GM12872 (cell line): Measurements from ENCODE around the gene SLC16A9.

Source experiments
- CTCF ChIP-seq: IDR thresholded peaks from 3 replicates; pipeline ENCODE4 v1.5.1; 2011; ENCODE audit warnings: low read depth, mild to moderate bottlenecking, low read length, moderate library complexity; ENCODE audit not compliant: insufficient read depth

Gene SLC16A9

DNA sequence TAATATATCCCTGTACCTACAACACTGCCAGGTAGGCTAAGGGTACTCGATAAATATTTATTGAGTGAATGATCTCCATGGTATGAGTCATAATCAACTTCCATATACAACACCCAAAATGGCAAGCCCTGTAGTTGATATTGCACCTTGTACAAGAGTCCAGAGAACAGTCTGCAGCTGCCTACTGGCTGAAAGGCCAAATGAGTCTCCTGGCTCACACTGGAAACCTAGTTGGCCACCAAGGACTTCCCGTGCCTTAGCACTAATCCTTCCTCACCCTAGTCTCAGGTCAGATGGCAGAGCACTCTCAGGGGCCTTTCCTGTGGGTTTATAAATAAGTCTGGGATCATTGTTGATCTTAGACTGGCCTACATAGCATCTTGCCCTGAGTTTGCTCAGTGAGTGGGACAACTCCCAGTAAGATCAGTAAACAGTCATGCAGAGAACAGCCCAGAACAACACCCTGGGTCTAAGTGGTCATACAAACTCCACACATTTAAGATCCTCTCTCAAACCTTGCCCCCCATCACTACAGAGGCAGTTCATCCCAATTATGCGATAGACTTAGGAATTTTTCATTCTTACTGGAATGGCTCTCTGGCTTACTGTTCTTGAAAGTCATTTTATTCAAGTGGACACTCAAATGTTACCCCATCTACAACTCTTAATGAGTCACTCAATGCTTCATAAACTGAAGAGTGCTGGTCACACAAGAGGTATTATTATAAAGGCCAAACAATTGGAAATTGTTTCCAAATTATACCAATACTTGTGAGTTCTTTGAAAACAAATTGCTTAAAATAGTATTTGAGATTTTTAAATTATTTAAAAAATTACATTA lies 14.7 kb upstream of the SLC16A9 start:
- TF ChIP-seq CTCF = no peak

DNA sequence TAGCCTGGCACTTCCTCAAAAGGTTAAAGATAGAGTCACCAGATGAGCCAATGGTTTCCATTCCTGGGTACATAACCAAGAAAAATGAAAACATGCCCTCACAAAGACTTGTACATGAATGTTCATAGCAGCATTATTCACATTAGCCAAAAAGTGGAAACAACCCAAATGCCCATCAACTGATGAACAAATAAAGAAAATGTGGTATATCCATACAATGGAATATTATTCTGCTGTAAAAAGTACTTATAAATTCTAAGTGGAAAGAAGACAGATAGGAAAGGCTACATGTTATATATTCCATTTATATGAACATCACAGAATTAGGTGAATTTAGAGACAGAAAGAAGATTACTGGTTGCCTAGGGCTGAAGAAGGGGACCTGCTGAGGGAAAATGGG lies 10.7 kb upstream of the SLC16A9 start:
- no peak for TF ChIP-seq CTCF

- peak; percentile 21; the same call in 1 of the 3 replicates for TF ChIP-seq CTCF
Observed at GRCh38 chr10:59719374-59719773, 9.7 kb upstream of the SLC16A9 start.

DNA sequence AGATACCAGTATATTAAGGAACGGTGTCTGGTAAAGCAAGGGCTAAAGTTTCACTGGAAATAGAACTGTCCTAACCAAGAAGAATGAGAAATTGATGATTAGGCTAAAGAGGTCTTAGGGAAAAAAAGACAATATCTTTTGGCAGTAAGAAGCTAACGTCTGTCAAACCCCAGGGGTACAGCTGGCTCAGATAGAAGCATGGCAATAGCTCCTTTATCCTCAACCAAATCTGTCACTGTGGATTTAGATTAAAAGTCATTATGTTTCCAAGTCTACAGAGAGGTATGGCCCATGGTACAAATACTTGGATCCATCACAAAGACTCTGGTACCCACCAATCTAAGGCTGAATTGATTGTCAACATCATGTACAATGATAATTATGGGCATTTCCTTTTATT lies 8.6 kb upstream of the SLC16A9 start:
- no peak for TF ChIP-seq CTCF

DNA sequence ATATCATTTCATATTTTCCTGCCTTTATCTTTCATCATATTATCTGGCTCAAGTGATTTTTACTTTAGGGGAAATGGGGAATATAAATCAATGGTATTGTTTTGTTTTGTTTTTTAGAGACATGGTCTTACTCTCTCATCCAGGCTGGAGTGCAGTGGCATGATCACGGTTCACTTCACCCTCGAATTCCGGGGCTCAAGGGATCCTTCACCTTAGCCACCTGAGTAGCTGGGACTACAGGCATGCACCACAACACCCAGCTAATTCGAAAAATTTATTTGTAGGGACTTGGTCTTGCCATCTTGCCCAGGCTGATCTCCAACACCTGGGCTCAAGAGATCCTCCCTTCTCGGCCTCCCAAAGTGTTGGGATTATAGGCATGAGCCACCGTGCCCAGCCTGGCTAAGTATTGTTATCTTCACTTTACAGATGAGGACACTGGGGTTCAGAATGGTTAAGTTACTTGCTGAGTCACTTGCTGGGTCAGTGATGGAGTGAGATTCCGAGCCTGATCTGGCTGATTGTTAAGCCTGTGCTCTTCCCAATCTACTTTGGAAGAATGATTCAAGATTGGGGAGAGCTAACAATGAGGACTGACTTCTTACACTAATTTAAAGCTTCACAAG lies 3.7 kb upstream of the SLC16A9 start:
- TF ChIP-seq CTCF = no peak

DNA sequence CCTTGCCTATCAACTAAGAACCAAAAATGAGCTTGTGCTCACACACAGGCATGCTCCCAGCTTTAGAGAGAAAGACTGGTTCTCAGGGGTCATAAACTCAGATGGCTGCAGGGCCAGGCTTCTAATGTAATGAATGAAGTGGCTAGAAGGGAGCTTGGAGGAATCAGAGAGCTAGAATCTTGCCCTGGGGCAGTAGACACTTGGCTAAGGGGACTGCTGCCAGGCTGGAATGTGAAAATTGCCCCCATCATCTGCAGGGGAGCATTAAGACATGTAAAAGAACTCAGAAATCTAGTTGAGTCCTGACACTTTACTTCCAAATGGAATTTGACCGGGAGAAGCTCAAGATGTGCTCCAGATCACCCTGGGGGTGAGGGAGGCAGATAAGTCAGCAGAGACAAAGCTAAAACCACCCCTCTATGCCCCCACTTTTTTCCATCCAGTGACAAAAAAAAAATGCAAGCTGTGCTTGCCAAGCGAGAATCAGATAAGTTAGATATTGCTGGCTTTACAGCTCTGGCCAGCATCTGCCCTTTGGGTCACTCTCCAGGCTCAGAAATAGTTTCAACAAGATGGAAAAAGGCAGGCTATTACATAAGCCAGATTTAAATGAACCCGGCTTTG lies 2.3 kb upstream of the SLC16A9 start:
- TF ChIP-seq CTCF = no peak

- no peak for TF ChIP-seq CTCF
Observed at GRCh38 chr10:59708816-59709394, 745 bp downstream of the SLC16A9 start.
